Activated T-helper 1 cell treated with anti-CD3 and anti-CD28 coated beads, Interleukin-12 subunit alpha, Interleukin-12 subunit beta, Interleukin-2, Interleukin-4 antibody, amounts not matched to agents 30 ng/mL and 10 ng/mL and 1 ng/mL, durations not matched to agents 14 hours and 24 hours and 36 hours (primary cell): ENCODE data around the gene ADAM12. TPM values are rescaled to one million over a fixed set of nuclear protein-coding genes. Genes with fewer than 3 reads are reported as not detected.

Experiments used
- DNase-seq: peaks from one replicate; pipeline ENCODE4 v3.0.0; 2021; ENCODE audit warnings: low spot score
- H3K27ac Mint-ChIP-seq: one replicate; pipeline ENCODE4 v1.8.0; 2021; ENCODE audit warnings: mild to moderate bottlenecking, mixed read lengths
- H3K27me3 Mint-ChIP-seq: one replicate; pipeline ENCODE4 v1.8.0; 2022; ENCODE audit warnings: mild to moderate bottlenecking, moderate library complexity, mixed read lengths; ENCODE audit not compliant: insufficient read depth
- H3K36me3 Mint-ChIP-seq: one replicate; pipeline ENCODE4 v1.8.0; 2021; ENCODE audit warnings: low read depth, mixed read lengths
- H3K4me1 Mint-ChIP-seq: one replicate; pipeline ENCODE4 v1.8.0; 2021; ENCODE audit warnings: low read depth, mixed read lengths
- H3K4me3 Mint-ChIP-seq: one replicate; pipeline ENCODE4 v1.8.0; 2021; ENCODE audit warnings: mild to moderate bottlenecking, moderate library complexity, mixed read lengths
- H3K9me3 Mint-ChIP-seq: one replicate; pipeline ENCODE4 v1.8.0; 2021; ENCODE audit warnings: mixed read lengths
- intact Hi-C: fragments of 100-400 bp; cut with micrococcal nuclease; formaldehyde crosslinking; loops from one replicate; pipeline ENCODE4 v1.15.1; 2024
- total RNA-seq: library from RNA; stranded (reverse); gene quantifications from 2 replicates; pipeline ENCODE4 v1.2.3, GENCODE V29; 2022

Gene ADAM12
- total RNA-seq, result not detected in 2 replicates

- Mint-ChIP-seq H3K36me3 (no peaks in the 10 kb centered on the region), H3K4me1 (peaks cover 7% of the 10 kb centered on the region), H3K9me3 (no peaks in the 10 kb centered on the region), H3K27me3 (peaks cover 26% of the 10 kb centered on the region), H3K27ac (peak within 1 kb of the TSS; percentile 59), H3K4me3 (peak within 1 kb of the TSS; percentile 51)
- intact Hi-C loops, result loop anchor here (10.0 kb wide), 1 partner anchor 403 kb away; no protein-coding TSS in a partner anchor
- no peak for DNase-seq
These were observed at the start of gene ADAM12 for GRCh38 chr10:126387931-126388911. ADAM12 (minus strand) TSS chr10:126388477; CDS start chr10:126388145, 332 bp downstream.

DNA sequence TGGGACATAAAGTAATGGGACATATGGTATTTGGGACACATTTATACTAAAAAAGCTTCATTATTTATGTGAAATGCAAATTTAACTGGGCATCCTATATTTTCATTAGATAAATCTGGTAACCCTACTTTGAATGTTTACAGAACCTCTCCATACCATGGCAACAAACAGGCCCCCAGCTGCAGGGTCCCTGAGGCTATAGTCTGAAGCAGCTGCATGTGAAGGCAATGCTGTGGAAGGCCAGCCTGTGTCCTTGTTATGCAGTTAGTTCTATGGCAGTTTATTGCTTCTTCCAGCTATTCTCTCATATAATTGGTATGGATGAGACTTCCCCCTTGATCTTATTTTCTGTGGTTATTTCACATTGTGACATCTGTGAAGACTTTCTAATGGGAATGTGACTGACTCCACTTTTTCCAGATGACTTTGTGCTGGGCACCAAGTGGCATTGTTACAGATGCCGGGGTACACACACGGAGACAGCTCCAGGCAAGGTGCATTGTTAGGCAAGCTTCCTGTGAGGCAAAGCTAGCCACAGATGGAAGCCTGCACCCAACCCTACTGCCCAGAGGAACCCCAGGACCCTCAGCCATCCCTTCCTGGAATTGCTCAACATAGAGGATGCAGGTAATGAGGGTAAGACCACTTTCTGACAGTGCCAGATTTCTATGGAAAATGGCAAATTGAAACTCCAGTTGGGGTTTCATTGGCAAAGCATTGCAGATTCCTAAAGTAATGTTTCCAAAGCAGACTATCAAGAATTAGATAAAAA, 49.5 kb upstream of the ADAM12 start:
- Mint-ChIP-seq H3K27ac (no peak overlapping the region), H3K4me1 (no peaks in the 10 kb centered on the region), H3K9me3 (peaks cover 3% of the 10 kb centered on the region), H3K4me3 (no peak overlapping the region), H3K27me3 (no peaks in the 10 kb centered on the region), H3K36me3 (no peaks in the 10 kb centered on the region)
- no peak for DNase-seq
- intact Hi-C loops, result no loop called here

DNA sequence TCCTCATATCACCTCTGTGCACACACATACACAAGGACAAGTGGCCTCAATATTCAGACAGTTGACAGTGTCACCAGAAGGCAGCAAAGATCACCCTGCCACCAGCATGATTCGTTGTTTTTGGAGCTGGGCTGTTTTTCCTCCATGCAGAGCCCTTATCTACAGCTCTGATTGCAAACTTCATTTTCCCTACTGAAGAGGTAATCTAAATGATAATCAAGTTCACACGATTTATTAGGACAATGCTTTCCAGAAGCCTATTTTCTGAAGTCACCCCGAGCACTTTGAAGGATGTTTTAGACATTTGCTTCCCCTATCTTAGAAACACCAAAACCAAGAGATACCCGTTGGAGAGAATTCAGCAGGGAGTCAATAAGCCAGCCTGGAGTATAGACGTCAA, 46.0 kb upstream of the ADAM12 start:
- H3K4me3 Mint-ChIP-seq, result no peak overlapping the region
- H3K4me1 Mint-ChIP-seq, result no peaks in the 10 kb centered on the region

GRCh38 chr10:126433351-126433750, 45.1 kb upstream of the ADAM12 start:
- Mint-ChIP-seq H3K4me1 (no peaks in the 10 kb centered on the region), H3K9me3 (peaks cover 8% of the 10 kb centered on the region), H3K36me3 (no peaks in the 10 kb centered on the region), H3K27ac (no peak overlapping the region), H3K4me3 (no peak overlapping the region), H3K27me3 (no peaks in the 10 kb centered on the region)
- DNase-seq, result no peak
- intact Hi-C loops, result no loop called here

More for the DNA sequence above, 46.0 kb upstream of the ADAM12 start:
- Mint-ChIP-seq H3K27me3 (no peaks in the 10 kb centered on the region), H3K27ac (no peak overlapping the region), H3K36me3 (no peaks in the 10 kb centered on the region), H3K9me3 (peaks cover 7% of the 10 kb centered on the region)
- no peak for DNase-seq
- intact Hi-C loops, result no loop called here

- H3K27ac Mint-ChIP-seq, result no peak overlapping the region
- no peak for DNase-seq
- H3K36me3 Mint-ChIP-seq, result no peaks in the 10 kb centered on the region
- no peaks in the 10 kb centered on the region for H3K4me1 Mint-ChIP-seq
- intact Hi-C loops, result no loop called here
- H3K27me3 Mint-ChIP-seq, result no peaks in the 10 kb centered on the region
- H3K4me3 Mint-ChIP-seq, result no peak overlapping the region
- H3K9me3 Mint-ChIP-seq, result peaks cover 8% of the 10 kb centered on the region
These were observed 44.2 kb upstream of the ADAM12 start for GRCh38 chr10:126432507-126432906.

DNA sequence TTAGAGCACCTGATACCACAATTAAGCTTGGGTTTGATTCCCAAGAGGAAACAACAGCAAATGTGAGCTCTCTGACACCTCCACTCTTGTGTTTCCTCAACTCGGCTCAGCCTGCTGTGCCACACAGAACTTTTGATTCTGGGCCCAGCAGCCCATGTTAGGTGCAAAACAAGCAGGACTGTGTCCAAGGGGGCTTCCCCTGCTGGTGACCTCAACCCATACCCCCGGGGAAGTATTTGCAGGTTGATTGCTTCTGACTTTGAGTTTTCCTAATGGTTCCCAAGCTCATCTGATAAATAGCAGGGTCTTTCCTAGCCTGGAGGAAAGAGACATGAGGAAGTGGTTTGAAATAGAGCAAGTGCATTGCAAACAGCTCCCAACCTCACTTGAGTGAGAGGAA, 43.5 kb upstream of the ADAM12 start:
- no peaks in the 10 kb centered on the region for H3K36me3 Mint-ChIP-seq
- H3K9me3 Mint-ChIP-seq, result peaks cover 8% of the 10 kb centered on the region
- H3K4me3 Mint-ChIP-seq, result no peak overlapping the region
- H3K27ac Mint-ChIP-seq, result no peak overlapping the region
- no peaks in the 10 kb centered on the region for H3K4me1 Mint-ChIP-seq
- H3K27me3 Mint-ChIP-seq, result no peaks in the 10 kb centered on the region
- intact Hi-C loops, result no loop called here
- DNase-seq, result no peak

DNA sequence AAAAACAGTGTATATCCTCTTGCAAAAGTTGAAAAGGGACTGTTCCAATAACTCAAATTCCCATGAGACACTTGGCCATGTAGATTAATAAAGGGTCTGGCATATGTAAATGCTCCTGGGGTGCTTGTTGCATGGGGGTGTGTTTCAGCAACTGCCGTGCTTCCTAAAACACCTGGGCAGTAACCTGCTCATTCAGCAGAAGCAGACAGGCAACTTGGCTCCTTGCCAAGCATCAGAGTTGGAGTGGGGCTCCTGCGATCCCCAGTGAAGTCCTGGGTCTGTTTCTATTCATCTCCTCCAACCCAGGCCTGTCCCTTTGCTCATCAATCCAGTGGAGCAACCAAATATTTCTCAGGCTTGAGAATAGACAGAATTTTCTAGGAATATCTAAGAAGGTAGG, 42.2 kb upstream of the ADAM12 start:
- H3K36me3 Mint-ChIP-seq, result no peaks in the 10 kb centered on the region
- H3K27ac Mint-ChIP-seq, result no peak overlapping the region
- no peak overlapping the region for H3K4me3 Mint-ChIP-seq
- no peaks in the 10 kb centered on the region for H3K4me1 Mint-ChIP-seq
- no peaks in the 10 kb centered on the region for H3K27me3 Mint-ChIP-seq
- no peak for DNase-seq
- intact Hi-C loops, result no loop called here
- H3K9me3 Mint-ChIP-seq, result peaks cover 12% of the 10 kb centered on the region

GRCh38 chr10:126429275-126429674, 41.0 kb upstream of the ADAM12 start:
- no peak for DNase-seq
- no peaks in the 10 kb centered on the region for H3K27me3 Mint-ChIP-seq
- H3K36me3 Mint-ChIP-seq, result no peaks in the 10 kb centered on the region
- H3K4me3 Mint-ChIP-seq, result no peak overlapping the region
- H3K27ac Mint-ChIP-seq, result no peak overlapping the region
- peaks cover 17% of the 10 kb centered on the region for H3K9me3 Mint-ChIP-seq
- H3K4me1 Mint-ChIP-seq, result no peaks in the 10 kb centered on the region
- intact Hi-C loops, result no loop called here

DNA sequence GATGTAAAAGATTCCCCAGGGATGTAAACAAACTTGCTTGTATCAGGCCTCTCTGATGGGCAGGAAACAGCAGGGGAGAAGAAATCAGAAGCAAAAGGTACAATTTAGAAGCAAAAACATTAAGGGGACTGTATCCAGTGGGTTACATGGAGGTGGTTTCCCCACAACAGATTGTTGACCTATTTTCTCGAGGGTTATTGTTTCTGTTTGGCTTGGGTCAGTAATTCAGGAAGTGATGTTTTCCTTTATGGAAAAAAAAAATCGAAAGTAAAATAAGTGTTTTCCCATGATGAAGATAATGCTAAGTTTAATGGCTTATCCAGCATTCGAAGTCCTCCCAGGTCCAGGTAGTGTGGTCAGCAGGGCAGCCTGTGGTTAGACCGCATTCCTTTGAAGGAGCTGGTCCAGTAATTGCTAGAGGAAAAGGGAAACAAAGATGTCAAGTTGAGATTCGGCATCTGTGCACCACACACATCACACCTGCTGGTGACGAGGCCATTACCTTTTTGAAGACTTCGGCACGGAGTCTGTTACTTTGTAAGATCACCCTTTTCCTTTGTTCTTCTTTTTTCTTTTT, 37.3 kb upstream of the ADAM12 start:
- no peak overlapping the region for H3K27ac Mint-ChIP-seq
- no peak overlapping the region for H3K4me3 Mint-ChIP-seq

DNA sequence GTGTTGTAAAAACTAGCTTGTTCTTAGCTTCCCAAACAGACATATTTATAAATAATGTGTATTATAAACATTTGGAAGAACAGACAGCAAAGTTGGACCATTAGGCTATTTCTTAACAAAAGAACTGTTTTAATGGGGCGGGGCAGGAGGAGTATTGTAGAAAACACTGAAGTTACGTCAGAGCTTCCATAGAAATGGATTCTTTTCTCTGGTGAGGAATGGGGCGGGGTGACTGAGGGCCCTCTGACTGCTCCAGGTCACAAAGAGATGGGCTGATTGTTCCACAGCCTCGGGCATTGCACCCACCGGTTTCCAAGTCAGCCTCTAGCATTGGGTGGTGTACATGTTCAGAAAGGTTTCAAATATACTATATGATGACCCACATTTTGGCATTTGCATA, 36.8 kb upstream of the ADAM12 start:
- no peak overlapping the region for H3K27ac Mint-ChIP-seq
- H3K4me3 Mint-ChIP-seq, result no peak overlapping the region
- H3K27me3 Mint-ChIP-seq, result no peaks in the 10 kb centered on the region
- no peak for DNase-seq
- H3K36me3 Mint-ChIP-seq, result no peaks in the 10 kb centered on the region
- intact Hi-C loops, result no loop called here
- no peaks in the 10 kb centered on the region for H3K4me1 Mint-ChIP-seq
- peaks cover 22% of the 10 kb centered on the region for H3K9me3 Mint-ChIP-seq

More for the DNA sequence above, 37.3 kb upstream of the ADAM12 start:
- no peak for DNase-seq
- Mint-ChIP-seq H3K4me1 (no peaks in the 10 kb centered on the region), H3K27me3 (no peaks in the 10 kb centered on the region), H3K36me3 (no peaks in the 10 kb centered on the region), H3K9me3 (peaks cover 22% of the 10 kb centered on the region)
- intact Hi-C loops, result no loop called here

- intact Hi-C loops, result no loop called here
These were observed 35.6 kb upstream of the ADAM12 start for GRCh38 chr10:126423732-126424491.

GRCh38 chr10:126422567-126422966, 34.3 kb upstream of the ADAM12 start:
- Mint-ChIP-seq H3K36me3 (no peaks in the 10 kb centered on the region), H3K4me3 (no peak overlapping the region), H3K27me3 (no peaks in the 10 kb centered on the region), H3K9me3 (peaks cover 27% of the 10 kb centered on the region), H3K27ac (no peak overlapping the region), H3K4me1 (no peaks in the 10 kb centered on the region)
- intact Hi-C loops, result no loop called here
- no peak for DNase-seq

More at GRCh38 chr10:126423732-126424491, 35.6 kb upstream of the ADAM12 start:
- no peaks in the 10 kb centered on the region for H3K27me3 Mint-ChIP-seq
- H3K4me3 Mint-ChIP-seq, result no peak overlapping the region
- no peaks in the 10 kb centered on the region for H3K36me3 Mint-ChIP-seq
- no peak overlapping the region for H3K27ac Mint-ChIP-seq
- no peak for DNase-seq
- peaks cover 25% of the 10 kb centered on the region for H3K9me3 Mint-ChIP-seq
- no peaks in the 10 kb centered on the region for H3K4me1 Mint-ChIP-seq
